Measurements from ENCODE around the gene FYCO1.

Gene FYCO1

GRCh38 chr3:45965653-45966052 is 30.0 kb downstream of the FYCO1 start:
- TF ChIP-seq CTCF (IDR thresholded peaks at IDR 0.05; ENCODE audit: low read depth, low read length), result no peak
- in situ Hi-C loops (cut with HindIII; ENCODE audit: low sequenced_read_pairs), result no loop called here
- H3K4me3 ChIP-seq (ENCODE audit: low read depth, low read length), result no peak overlapping the region
- DNase-seq (ENCODE audit: low read depth, low spot score), result no peak

DNA sequence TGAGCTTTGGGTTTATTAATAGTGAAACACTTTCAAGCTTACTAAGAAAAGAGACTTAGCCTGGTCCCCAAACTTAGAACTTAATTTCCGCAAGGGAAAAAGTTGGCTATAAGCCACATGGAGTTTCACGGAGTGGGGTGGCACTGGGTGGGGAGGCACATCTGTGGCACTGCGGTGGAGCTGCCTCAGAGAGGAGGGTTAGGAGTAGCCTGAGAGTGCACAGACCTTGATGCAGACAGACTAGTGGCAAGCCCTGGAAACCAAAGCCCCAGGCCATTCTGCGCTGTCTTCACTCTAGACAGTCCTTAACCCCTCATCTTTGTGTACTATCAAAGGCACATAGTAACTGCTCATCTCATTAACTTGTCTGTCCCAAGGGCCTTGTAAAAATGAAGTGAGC is 30.4 kb downstream of the FYCO1 start:
- TF ChIP-seq CTCF (IDR thresholded peaks at IDR 0.05; ENCODE audit: low read depth, low read length), result no peak
- in situ Hi-C loops (cut with HindIII; ENCODE audit: low sequenced_read_pairs), result no loop called here
- no peak for DNase-seq (ENCODE audit: low read depth, low spot score)

DNA sequence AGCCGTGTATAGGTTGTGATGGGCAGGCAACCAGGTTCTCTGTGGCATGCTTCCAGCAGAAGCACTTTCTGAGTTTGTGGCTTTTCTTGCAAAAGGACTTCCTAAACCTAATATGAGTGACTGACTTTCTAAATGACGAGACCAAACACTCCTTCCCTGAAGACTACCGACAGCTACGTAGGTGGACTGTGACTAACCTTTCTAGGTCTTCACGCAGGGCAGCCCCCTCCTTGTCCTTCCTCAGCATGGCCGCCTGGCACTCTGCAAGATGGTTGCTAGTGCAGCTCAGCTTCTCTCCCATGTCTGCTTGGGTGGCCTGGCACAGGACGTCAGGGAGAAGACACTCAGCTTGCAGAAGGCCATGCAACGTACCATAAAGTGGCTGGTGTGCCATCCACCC is 31.5 kb downstream of the FYCO1 start:
- DNase-seq (ENCODE audit: low read depth, low spot score), result no peak

More for the DNA sequence above, 30.4 kb downstream of the FYCO1 start:
- no peak overlapping the region for H3K4me3 ChIP-seq (ENCODE audit: low read depth, low read length)

GRCh38 chr3:45962033-45962432 is 33.6 kb downstream of the FYCO1 start:
- no peak overlapping the region for H3K4me3 ChIP-seq (ENCODE audit: low read depth, low read length)
- in situ Hi-C loops (cut with HindIII; ENCODE audit: low sequenced_read_pairs), result no loop called here
- DNase-seq (ENCODE audit: low read depth, low spot score), result no peak
- no peak for TF ChIP-seq CTCF (IDR thresholded peaks at IDR 0.05; ENCODE audit: low read depth, low read length)

More for the DNA sequence above, 31.5 kb downstream of the FYCO1 start:
- TF ChIP-seq CTCF (IDR thresholded peaks at IDR 0.05; ENCODE audit: low read depth, low read length), result no peak
- in situ Hi-C loops (cut with HindIII; ENCODE audit: low sequenced_read_pairs), result no loop called here
- H3K4me3 ChIP-seq (ENCODE audit: low read depth, low read length), result no peak overlapping the region

DNA sequence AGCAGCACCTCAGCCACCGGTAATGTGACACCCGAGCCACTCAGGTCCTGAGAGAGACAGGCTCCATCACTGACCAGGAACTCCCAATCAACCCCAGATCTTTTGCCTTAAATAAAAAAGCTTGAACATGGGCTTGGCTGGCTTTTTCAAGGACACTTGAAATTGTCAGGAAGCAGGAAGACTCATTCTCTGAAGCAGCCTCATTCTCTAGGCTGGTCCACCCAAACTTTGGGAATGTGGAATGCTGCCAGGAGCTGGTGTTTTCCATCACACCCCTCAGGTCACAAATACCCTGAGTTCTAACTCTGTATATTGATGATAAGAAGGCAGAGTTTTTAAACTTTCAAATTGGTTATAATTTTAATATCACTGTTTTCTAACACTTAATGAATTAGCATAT is 35.3 kb downstream of the FYCO1 start:
- H3K4me3 ChIP-seq (ENCODE audit: low read depth, low read length), result no peak overlapping the region
- no peak for TF ChIP-seq CTCF (IDR thresholded peaks at IDR 0.05; ENCODE audit: low read depth, low read length)
- DNase-seq (ENCODE audit: low read depth, low spot score), result no peak
- in situ Hi-C loops (cut with HindIII; ENCODE audit: low sequenced_read_pairs), result no loop called here

DNA sequence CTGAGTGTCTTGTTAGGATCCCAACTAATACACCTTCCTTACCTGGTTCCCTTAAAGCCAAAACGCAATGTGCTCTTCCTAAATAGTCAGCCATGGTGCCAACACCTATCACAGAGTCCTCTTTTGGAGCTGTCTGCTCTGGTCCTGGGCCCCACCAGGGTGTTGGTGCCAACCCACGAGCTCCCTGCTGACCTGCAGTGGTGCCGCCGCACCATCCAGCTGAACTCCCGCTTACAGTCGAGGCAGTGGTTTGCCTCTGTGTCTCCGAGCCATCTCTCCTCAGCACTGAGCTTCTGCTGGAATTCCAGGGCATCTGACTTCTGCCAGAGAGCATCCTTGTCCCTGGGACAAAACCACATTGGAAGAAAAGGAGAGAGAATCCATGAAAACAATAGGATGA is 36.4 kb downstream of the FYCO1 start:
- TF ChIP-seq CTCF (IDR thresholded peaks at IDR 0.05; ENCODE audit: low read depth, low read length), result no peak
- H3K4me3 ChIP-seq (ENCODE audit: low read depth, low read length), result no peak overlapping the region
- no peak for DNase-seq (ENCODE audit: low read depth, low spot score)
- in situ Hi-C loops (cut with HindIII; ENCODE audit: low sequenced_read_pairs), result no loop called here

- peak; percentile 12 for DNase-seq (ENCODE audit: low read depth, low spot score)
- in situ Hi-C loops (cut with HindIII; ENCODE audit: low sequenced_read_pairs), result no loop called here
- no peak overlapping the region for H3K4me3 ChIP-seq (ENCODE audit: low read depth, low read length)
- no peak for TF ChIP-seq CTCF (IDR thresholded peaks at IDR 0.05; ENCODE audit: low read depth, low read length)
These were observed 37.3 kb downstream of the FYCO1 start for GRCh38 chr3:45958321-45958791.

All from astrocyte of the spinal cord (primary cell).